Activated T-helper 2 cell treated with anti-CD3 and anti-CD28 coated beads, Interferon-gamma antibody, Interleukin-2, Interleukin-4, amounts not matched to agents 10 μg/mL and 5 μg/mL and 100 μg/mL, durations not matched to agents 14 hours and 24 hours and 36 hours (primary cell): ENCODE results near the gene POU3F4. TPM values are rescaled to one million over a fixed set of nuclear protein-coding genes. Genes with fewer than 3 reads are reported as not detected.

Experiments used
- DNase-seq: peaks from one replicate; pipeline ENCODE4 v3.0.0; 2021; ENCODE audit warnings: low spot score
- H3K27ac Mint-ChIP-seq: one replicate; pipeline ENCODE4 v1.8.0; 2021; ENCODE audit warnings: mixed read lengths
- H3K27me3 Mint-ChIP-seq: one replicate; pipeline ENCODE4 v1.8.0; 2021; ENCODE audit warnings: low read depth, mixed read lengths
- H3K36me3 Mint-ChIP-seq: one replicate; pipeline ENCODE4 v1.8.0; 2021; ENCODE audit warnings: low read depth, mixed read lengths
- H3K4me1 Mint-ChIP-seq: one replicate; pipeline ENCODE4 v1.8.0; 2021; ENCODE audit warnings: low read depth, mixed read lengths
- H3K4me3 Mint-ChIP-seq: one replicate; pipeline ENCODE4 v1.8.0; 2021; ENCODE audit warnings: low read depth, mild to moderate bottlenecking, moderate library complexity, mixed read lengths
- H3K9me3 Mint-ChIP-seq: one replicate; pipeline ENCODE4 v1.8.0; 2021; ENCODE audit warnings: mixed read lengths
- intact Hi-C: fragments of 100-400 bp; cut with micrococcal nuclease; formaldehyde crosslinking; loops from one replicate; pipeline ENCODE4 v1.15.1; 2023
- total RNA-seq: library from RNA; stranded (reverse); gene quantifications from 2 replicates; pipeline ENCODE4 v1.2.3, GENCODE V29; 2022

The POU3F4 gene
- not detected in 2 replicates for total RNA-seq

DNA sequence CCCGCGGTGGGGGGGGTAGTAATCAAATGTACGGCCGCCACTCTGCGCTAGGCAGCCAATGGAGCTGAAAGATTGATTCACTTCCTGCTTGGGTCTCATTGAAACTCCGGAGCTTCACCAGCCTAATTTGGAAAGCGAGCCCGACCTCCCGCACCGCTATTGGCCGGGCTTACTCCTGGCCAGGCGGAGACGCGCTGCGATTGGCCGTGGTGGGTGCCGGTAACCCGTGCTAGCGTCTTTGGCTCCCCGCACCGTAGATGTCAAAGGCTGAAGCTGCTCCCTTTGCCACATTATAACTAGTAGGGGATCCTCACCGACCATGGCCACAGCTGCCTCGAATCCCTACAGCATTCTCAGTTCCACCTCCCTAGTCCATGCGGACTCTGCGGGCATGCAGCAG lies at the start of gene POU3F4:
POU3F4 (plus strand) TSS at position 285 of the 400 bp plus-strand sequence; CDS start at position 320, 35 bp downstream.
- Mint-ChIP-seq H3K27ac (no peak within 1 kb of the TSS), H3K36me3 (peaks cover 3% of the 10 kb centered on the region), H3K27me3 (peaks cover 42% of the 10 kb centered on the region), H3K9me3 (peaks cover 3% of the 10 kb centered on the region), H3K4me1 (no peaks in the 10 kb centered on the region), H3K4me3 (no peak within 1 kb of the TSS)
- intact Hi-C loops, result no loop called here
- DNase-seq, result no peak

DNA sequence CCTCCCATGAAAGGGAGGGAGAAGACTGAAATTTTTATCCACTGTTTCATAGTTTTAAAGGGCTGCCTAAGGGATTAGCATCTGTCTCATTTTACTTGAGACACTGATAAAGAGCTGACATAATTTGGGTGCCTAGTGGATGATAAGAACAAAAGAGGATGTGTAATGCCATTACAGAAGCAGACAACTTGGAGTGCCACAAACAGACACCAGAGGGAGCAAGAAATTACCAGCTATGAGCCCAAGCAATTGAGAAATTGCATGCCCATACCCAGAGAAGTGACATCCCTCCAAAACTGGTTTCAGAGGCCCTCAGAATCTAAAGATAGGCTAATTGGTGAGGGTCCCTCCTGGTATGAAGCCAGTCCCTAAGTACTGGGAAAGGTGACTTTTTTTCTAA lies 38.5 kb upstream of the POU3F4 start:
- DNase-seq, result no peak
- Mint-ChIP-seq H3K27ac (no peak overlapping the region), H3K9me3 (peaks cover under 1% of the 10 kb centered on the region), H3K4me3 (no peak overlapping the region), H3K27me3 (no peaks in the 10 kb centered on the region), H3K4me1 (no peaks in the 10 kb centered on the region), H3K36me3 (no peaks in the 10 kb centered on the region)
- intact Hi-C loops, result no loop called here

- Mint-ChIP-seq H3K4me3 (no peak overlapping the region), H3K9me3 (no peaks in the 10 kb centered on the region), H3K36me3 (no peaks in the 10 kb centered on the region), H3K27me3 (peaks cover 3% of the 10 kb centered on the region), H3K4me1 (no peaks in the 10 kb centered on the region), H3K27ac (no peak overlapping the region)
- no peak for DNase-seq
- intact Hi-C loops, result no loop called here
Observed at GRCh38 chrX:83495898-83496297, 12.2 kb upstream of the POU3F4 start.

DNA sequence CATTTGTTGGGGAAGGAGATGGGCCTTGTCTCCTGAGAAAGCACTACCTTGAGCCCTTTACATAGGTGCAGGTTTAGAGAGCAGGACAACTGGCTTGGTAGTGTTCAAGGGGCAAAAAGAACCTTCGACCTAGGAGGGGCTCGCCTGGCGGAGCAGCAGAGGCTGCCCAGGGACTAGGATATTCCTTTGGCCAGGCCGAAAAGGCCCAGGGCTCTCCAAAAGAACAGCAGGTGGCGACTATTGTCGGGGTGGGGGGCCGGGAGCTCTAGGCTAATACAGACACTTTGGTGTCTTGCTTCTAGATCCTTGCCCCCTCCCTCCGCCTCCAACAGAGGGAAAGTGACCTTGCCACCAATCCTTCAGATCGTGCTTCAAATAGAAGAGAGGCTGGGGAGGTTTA lies 7.1 kb upstream of the POU3F4 start:
- no peak for DNase-seq
- H3K4me1 Mint-ChIP-seq, result no peaks in the 10 kb centered on the region
- no peaks in the 10 kb centered on the region for H3K9me3 Mint-ChIP-seq
- intact Hi-C loops, result no loop called here
- no peaks in the 10 kb centered on the region for H3K36me3 Mint-ChIP-seq
- H3K27ac Mint-ChIP-seq, result no peak overlapping the region
- peaks cover 21% of the 10 kb centered on the region for H3K27me3 Mint-ChIP-seq
- no peak overlapping the region for H3K4me3 Mint-ChIP-seq

GRCh38 chrX:83501530-83501929 lies 6.6 kb upstream of the POU3F4 start:
- intact Hi-C loops, result no loop called here
- Mint-ChIP-seq H3K36me3 (no peaks in the 10 kb centered on the region), H3K4me3 (no peak overlapping the region)

DNA sequence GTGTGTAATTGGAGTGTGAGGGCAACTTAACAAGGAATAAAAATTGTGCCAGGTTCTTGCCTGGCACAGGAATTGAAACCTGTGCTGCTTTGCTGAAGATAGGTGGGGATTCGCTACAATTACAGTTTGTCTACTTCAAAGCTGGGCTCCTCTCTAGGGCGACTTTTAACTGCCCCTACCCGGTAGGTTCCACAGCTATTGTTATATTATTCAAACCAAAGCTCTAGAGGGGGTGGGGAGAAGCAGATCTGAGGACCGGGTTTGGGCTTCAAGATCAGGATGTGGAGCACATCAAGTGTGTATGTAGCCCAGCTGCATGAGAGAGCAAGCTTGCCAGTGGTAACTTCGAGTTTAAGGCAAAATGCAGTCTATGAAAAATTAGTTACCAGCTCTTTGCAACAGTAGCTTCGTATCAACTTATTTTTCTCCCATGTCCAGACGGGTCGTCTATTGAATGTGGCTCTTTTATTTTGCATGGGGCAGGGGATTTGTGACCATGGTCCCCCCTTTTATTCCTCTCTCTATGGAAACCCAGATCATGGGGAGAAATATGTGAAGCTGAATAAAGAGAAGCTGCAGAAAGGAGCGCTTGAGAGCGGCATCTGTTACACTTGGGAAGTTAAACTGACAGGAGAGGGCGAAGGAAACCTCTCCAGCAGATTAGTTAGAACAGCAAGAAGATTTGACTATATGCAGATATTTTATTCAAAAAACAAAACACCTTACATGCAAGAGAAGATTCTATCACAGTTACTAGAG lies 3.2 kb upstream of the POU3F4 start:
- DNase-seq, result no peak
- Mint-ChIP-seq H3K9me3 (peaks cover 3% of the 10 kb centered on the region), H3K36me3 (peaks cover 3% of the 10 kb centered on the region), H3K4me1 (no peaks in the 10 kb centered on the region), H3K4me3 (no peak overlapping the region), H3K27me3 (peaks cover 41% of the 10 kb centered on the region), H3K27ac (no peak overlapping the region)
- intact Hi-C loops, result no loop called here

More at GRCh38 chrX:83501530-83501929, 6.6 kb upstream of the POU3F4 start:
- Mint-ChIP-seq H3K9me3 (no peaks in the 10 kb centered on the region), H3K27ac (no peak overlapping the region), H3K4me1 (no peaks in the 10 kb centered on the region), H3K27me3 (peaks cover 21% of the 10 kb centered on the region)
- no peak for DNase-seq

- no peak for DNase-seq
- Mint-ChIP-seq H3K27ac (no peak overlapping the region), H3K4me1 (no peaks in the 10 kb centered on the region), H3K9me3 (peaks cover 3% of the 10 kb centered on the region), H3K36me3 (peaks cover 3% of the 10 kb centered on the region), H3K4me3 (no peak overlapping the region), H3K27me3 (peaks cover 35% of the 10 kb centered on the region)
- intact Hi-C loops, result no loop called here
Observed at GRCh38 chrX:83508526-83509253, 600 bp downstream of the POU3F4 start.

- H3K4me1 Mint-ChIP-seq, result no peaks in the 10 kb centered on the region
- H3K9me3 Mint-ChIP-seq, result peaks cover 3% of the 10 kb centered on the region
- intact Hi-C loops, result no loop called here
- H3K4me3 Mint-ChIP-seq, result no peak overlapping the region
- peaks cover 30% of the 10 kb centered on the region for H3K27me3 Mint-ChIP-seq
- H3K27ac Mint-ChIP-seq, result no peak overlapping the region
- H3K36me3 Mint-ChIP-seq, result peaks cover 3% of the 10 kb centered on the region
- no peak for DNase-seq
Observed at GRCh38 chrX:83509254-83509801, 1.2 kb downstream of the POU3F4 start.

GRCh38 chrX:83510510-83511062 lies 2.5 kb downstream of the POU3F4 start:
- H3K27ac Mint-ChIP-seq, result no peak overlapping the region

DNA sequence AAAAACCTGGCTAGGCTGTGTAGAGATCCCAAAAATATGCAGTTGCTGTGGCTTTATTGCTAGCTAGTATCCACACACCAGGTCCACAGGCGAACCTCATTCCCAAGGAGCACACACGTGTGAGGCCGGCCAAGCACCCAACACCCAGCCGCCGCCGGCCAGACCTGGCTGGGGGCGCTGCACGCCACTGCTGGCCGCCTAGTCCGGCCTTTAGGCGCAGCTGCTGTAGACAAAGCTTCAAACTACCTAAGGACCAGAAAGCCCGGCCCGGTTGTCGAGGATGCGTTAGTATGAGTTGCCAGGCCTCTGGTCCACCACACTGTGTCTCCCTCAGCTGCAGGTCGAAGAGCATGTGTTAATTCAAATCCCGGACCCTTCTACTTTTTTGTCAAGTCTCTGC lies 3.1 kb downstream of the POU3F4 start:
- Mint-ChIP-seq H3K27me3 (peaks cover 29% of the 10 kb centered on the region), H3K27ac (no peak overlapping the region), H3K4me3 (no peak overlapping the region)

More at GRCh38 chrX:83510510-83511062, 2.5 kb downstream of the POU3F4 start:
- Mint-ChIP-seq H3K4me3 (no peak overlapping the region), H3K27me3 (peaks cover 29% of the 10 kb centered on the region), H3K4me1 (no peaks in the 10 kb centered on the region), H3K9me3 (peaks cover 3% of the 10 kb centered on the region), H3K36me3 (peaks cover 3% of the 10 kb centered on the region)
- intact Hi-C loops, result no loop called here
- DNase-seq, result no peak

DNA sequence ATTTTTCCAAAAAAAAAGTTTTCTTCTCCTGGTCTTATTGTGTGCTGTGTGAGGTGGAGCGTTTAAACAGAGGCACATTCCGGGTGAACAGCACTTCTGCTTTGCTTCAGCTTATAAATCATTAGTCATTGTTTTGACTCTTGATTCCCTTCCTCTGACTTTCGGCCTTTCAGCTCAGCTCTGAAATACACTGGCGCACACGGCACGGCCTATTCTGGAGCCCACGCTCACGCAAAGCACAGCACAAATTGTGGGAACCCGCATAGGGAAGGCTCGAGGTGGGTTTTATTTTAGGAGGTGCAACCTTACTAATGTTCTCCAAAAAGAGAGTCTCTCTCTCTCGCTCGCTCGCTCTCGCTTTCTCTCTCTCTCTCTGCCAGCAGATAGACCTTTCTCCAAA lies 4.0 kb downstream of the POU3F4 start:
- no peak overlapping the region for H3K4me3 Mint-ChIP-seq
- H3K36me3 Mint-ChIP-seq, result peaks cover 3% of the 10 kb centered on the region
- no peak overlapping the region for H3K27ac Mint-ChIP-seq
- intact Hi-C loops, result no loop called here
- H3K27me3 Mint-ChIP-seq, result peaks cover 26% of the 10 kb centered on the region
- DNase-seq, result no peak
- H3K4me1 Mint-ChIP-seq, result no peaks in the 10 kb centered on the region
- H3K9me3 Mint-ChIP-seq, result peaks cover 3% of the 10 kb centered on the region

More for the DNA sequence above, 3.1 kb downstream of the POU3F4 start:
- Mint-ChIP-seq H3K9me3 (peaks cover 3% of the 10 kb centered on the region), H3K36me3 (peaks cover 3% of the 10 kb centered on the region), H3K4me1 (no peaks in the 10 kb centered on the region)
- intact Hi-C loops, result no loop called here
- DNase-seq, result no peak

- DNase-seq, result no peak
- H3K4me1 Mint-ChIP-seq, result no peaks in the 10 kb centered on the region
- H3K27ac Mint-ChIP-seq, result no peak overlapping the region
- no peaks in the 10 kb centered on the region for H3K36me3 Mint-ChIP-seq
- peaks cover 3% of the 10 kb centered on the region for H3K27me3 Mint-ChIP-seq
- no peak overlapping the region for H3K4me3 Mint-ChIP-seq
- intact Hi-C loops, result no loop called here
- no peaks in the 10 kb centered on the region for H3K9me3 Mint-ChIP-seq
Observed at GRCh38 chrX:83516597-83516996, 8.5 kb downstream of the POU3F4 start.

GRCh38 chrX:83521905-83522304 lies 13.8 kb downstream of the POU3F4 start:
- H3K27me3 Mint-ChIP-seq, result no peaks in the 10 kb centered on the region
- no peak overlapping the region for H3K27ac Mint-ChIP-seq

More at GRCh38 chrX:83521905-83522304, 13.8 kb downstream of the POU3F4 start:
- H3K4me1 Mint-ChIP-seq, result no peaks in the 10 kb centered on the region
- H3K4me3 Mint-ChIP-seq, result no peak overlapping the region
- no peak for DNase-seq
- intact Hi-C loops, result no loop called here
- H3K36me3 Mint-ChIP-seq, result no peaks in the 10 kb centered on the region
- H3K9me3 Mint-ChIP-seq, result no peaks in the 10 kb centered on the region
